HAP-1 (cell line): ENCODE measurements around the gene CTIF.
A peak's percentile ranks its signal among the peaks of the same experiment; 100 is the strongest.

Experiments
- DNase-seq, 2 experiments: peaks; one replicate each; pipeline ENCODE4 v3.0.0-alpha.2; 2016 to 2020; ENCODE audit warnings: low spot score in 2 of 2
- H3K27me3 ChIP-seq: fragments of 250-450 bp; sonication (Bioruptor Pico); 2 replicates; pipeline ENCODE4 v1.5.1; 2020; ENCODE audit warnings: low read depth, mild to moderate bottlenecking, moderate library complexity
- H3K36me3 ChIP-seq: fragments of 250-450 bp; sonication (Bioruptor Pico); replicated peaks from 2 replicates; pipeline ENCODE4 v1.5.1; 2020; ENCODE audit warnings: mild to moderate bottlenecking
- H3K4me1 ChIP-seq: fragments of 250-450 bp; sonication (Bioruptor Pico); 2 replicates; pipeline ENCODE4 v1.5.1; 2020; ENCODE audit warnings: mild to moderate bottlenecking
- H3K4me3 ChIP-seq: fragments of 250-450 bp; sonication (Bioruptor Pico); 2 replicates; pipeline ENCODE4 v1.5.1; 2020; ENCODE audit warnings: mild to moderate bottlenecking, moderate library complexity
- H3K9me3 ChIP-seq: fragments of 250-450 bp; sonication (Bioruptor Pico); 2 replicates; pipeline ENCODE4 v1.5.1; 2020; ENCODE audit warnings: mild to moderate bottlenecking, moderate library complexity
- in situ Hi-C: fragments of 300-500 bp; cut with MboI; formaldehyde crosslinking; loops from 3 replicates; pipeline ENCODE4 v1.14.3; 2020; ENCODE audit warnings: low sequenced_read_pairs, inconsistent platforms, mixed read lengths

CTIF gene

DNA sequence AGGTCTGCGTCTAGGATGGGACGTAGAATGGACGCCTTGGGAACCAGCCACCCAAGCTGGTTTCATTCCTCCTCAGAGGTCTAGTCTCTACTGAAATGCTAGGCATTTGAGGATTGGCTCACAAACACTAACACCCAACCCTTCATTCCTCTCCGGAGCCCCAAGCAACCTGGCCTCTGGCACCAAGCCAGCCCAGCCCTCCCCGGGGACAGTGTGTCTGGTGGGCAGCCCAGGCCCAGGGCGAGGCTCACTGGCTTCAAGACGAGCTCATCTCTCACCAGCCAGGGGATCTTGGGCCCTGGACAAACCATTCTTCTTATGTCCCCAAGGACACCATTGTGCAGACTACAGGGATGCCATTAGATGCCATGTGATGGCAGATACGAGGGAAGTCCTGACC is 182.5 kb downstream of the CTIF start:
- H3K27me3 ChIP-seq = no peaks in the 10 kb centered on the region
- in situ Hi-C loops = no loop called here
- H3K4me3 ChIP-seq = no peak overlapping the region
- peak in 1 of 2 experiments; percentile 22 for DNase-seq
- no peaks in the 10 kb centered on the region for H3K9me3 ChIP-seq
- no peaks in the 10 kb centered on the region; the same call in 1 of the 2 replicates for H3K36me3 ChIP-seq
- no peaks in the 10 kb centered on the region for H3K4me1 ChIP-seq

GRCh38 chr18:48723016-48723415 is 184.2 kb downstream of the CTIF start:
- in situ Hi-C loops = no loop called here
- Histone ChIP-seq H3K4me1 (no peaks in the 10 kb centered on the region), H3K9me3 (no peaks in the 10 kb centered on the region), H3K27me3 (no peaks in the 10 kb centered on the region), H3K4me3 (no peak overlapping the region), H3K36me3 (no peaks in the 10 kb centered on the region; the same call in 1 of the 2 replicates)
- DNase-seq = no peak

DNA sequence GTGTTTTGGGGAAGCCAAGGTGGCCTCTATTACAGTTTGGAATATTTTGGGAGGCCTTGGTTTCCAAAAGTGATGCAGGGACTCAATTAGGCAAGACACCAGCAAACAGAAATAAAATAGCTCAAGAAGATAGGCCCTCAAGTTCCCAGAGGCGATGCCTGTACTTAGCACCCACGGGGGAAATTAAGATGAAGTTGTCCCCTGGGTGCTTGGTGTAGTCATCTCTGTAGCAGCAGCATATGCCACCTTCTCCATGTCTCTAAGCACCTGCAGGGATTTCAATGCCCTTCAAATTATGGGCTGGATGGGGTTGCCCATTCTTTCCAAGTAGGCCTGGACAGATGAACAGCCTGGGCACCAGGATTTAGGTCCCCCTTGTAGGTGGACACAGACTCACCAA is 185.0 kb downstream of the CTIF start:
- no peaks in the 10 kb centered on the region for H3K9me3 ChIP-seq
- no peaks in the 10 kb centered on the region for H3K4me1 ChIP-seq
- no peaks in the 10 kb centered on the region for H3K27me3 ChIP-seq
- no peaks in the 10 kb centered on the region; the same call in 1 of the 2 replicates for H3K36me3 ChIP-seq
- no peak overlapping the region for H3K4me3 ChIP-seq
- DNase-seq = no peak
- in situ Hi-C loops = no loop called here

DNA sequence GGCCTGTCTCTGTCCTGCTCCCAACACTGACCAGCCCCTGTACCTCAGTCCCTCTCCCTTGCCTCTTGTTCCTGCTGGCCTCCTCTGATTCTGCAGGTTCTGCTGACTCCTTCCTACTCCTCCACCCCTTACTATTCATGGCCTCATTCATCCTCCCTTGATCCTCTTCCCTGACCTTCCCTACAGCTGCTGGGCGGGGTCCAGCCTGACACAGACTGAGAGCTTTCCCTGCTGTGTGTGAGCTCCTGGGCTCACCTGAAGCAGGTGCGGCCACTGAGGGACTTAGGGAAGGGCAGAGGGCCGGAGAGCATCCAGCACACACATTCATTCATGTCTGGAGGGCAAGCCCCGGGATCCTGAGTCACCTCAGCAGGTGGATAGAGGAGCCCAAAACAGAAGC is 185.6 kb downstream of the CTIF start:
- DNase-seq = no peak
- H3K36me3 ChIP-seq = no peaks in the 10 kb centered on the region; the same call in 1 of the 2 replicates
- H3K4me3 ChIP-seq = no peak overlapping the region
- H3K9me3 ChIP-seq = no peaks in the 10 kb centered on the region
- in situ Hi-C loops = no loop called here
- H3K4me1 ChIP-seq = no peaks in the 10 kb centered on the region
- no peaks in the 10 kb centered on the region for H3K27me3 ChIP-seq

GRCh38 chr18:48724939-48725338 is 186.1 kb downstream of the CTIF start:
- Histone ChIP-seq H3K36me3 (no peaks in the 10 kb centered on the region; the same call in 1 of the 2 replicates), H3K4me3 (no peak overlapping the region), H3K27me3 (no peaks in the 10 kb centered on the region), H3K9me3 (no peaks in the 10 kb centered on the region), H3K4me1 (no peaks in the 10 kb centered on the region)
- no peak for DNase-seq
- in situ Hi-C loops = no loop called here

GRCh38 chr18:48725562-48725961 is 186.7 kb downstream of the CTIF start:
- no peaks in the 10 kb centered on the region for H3K36me3 ChIP-seq
- in situ Hi-C loops = no loop called here

GRCh38 chr18:48727681-48728080 is 188.8 kb downstream of the CTIF start:
- no peaks in the 10 kb centered on the region for H3K4me1 ChIP-seq
- no peak overlapping the region for H3K4me3 ChIP-seq
- H3K9me3 ChIP-seq = no peaks in the 10 kb centered on the region
- H3K27me3 ChIP-seq = no peaks in the 10 kb centered on the region
- no peak for DNase-seq
- in situ Hi-C loops = no loop called here
- H3K36me3 ChIP-seq = no peaks in the 10 kb centered on the region

More at GRCh38 chr18:48725562-48725961, 186.7 kb downstream of the CTIF start:
- DNase-seq = no peak
- H3K9me3 ChIP-seq = no peaks in the 10 kb centered on the region
- no peaks in the 10 kb centered on the region for H3K4me1 ChIP-seq
- H3K27me3 ChIP-seq = no peaks in the 10 kb centered on the region
- no peak overlapping the region for H3K4me3 ChIP-seq

DNA sequence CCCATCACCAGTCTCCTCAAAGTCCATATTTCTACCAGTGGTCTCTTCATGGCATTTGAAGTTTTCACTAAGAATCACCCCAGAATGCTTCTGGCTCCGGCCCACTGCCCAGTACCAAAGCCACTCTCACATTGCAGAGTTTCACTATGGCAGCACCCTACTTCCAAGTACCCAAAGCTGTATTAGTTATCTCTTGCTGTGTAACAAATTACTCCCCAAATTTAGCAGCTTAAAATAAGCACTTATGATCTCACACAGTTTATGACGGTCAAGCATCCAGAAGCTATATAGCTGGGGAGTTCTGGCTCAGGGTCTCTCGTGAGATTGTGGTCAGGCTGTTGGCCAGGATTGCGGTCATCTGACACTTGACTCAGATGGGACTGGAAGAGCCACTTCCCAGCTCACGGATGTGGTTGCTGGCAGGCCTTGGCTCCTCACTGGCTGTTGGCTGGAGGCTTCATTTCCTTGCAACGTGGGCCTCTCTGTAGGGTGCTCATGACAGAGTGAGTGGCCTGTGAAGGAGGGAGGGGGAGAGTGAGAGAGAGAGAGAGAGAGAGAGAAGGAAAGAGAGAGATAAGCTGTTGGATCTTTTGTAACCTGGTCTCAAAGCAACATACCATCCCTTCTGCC is 189.5 kb downstream of the CTIF start:
- Histone ChIP-seq H3K27me3 (no peaks in the 10 kb centered on the region), H3K4me3 (no peak overlapping the region), H3K9me3 (no peaks in the 10 kb centered on the region), H3K4me1 (no peaks in the 10 kb centered on the region), H3K36me3 (no peaks in the 10 kb centered on the region)
- DNase-seq = no peak
- in situ Hi-C loops = no loop called here

DNA sequence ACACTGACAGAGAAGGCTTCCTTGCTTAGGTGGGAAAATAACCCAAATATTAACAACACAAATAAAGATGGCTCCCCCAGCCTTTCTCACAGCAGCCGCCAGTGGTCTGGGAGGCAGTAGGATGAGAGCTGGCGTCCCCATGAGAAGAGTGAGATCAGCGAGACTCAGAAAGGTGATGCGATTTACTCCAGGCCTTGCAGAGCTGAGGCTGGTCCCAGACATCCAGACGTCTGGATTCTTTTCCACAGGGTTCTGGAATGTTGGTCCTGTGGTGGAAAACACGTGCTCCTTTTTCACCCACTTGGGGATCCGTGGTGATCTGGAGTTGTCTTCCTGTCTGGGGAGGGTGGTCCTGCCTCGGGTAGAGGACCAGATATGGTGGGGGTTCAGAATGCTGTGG is 190.6 kb downstream of the CTIF start:
- Histone ChIP-seq H3K4me3 (no peak overlapping the region), H3K36me3 (no peaks in the 10 kb centered on the region), H3K9me3 (no peaks in the 10 kb centered on the region), H3K4me1 (no peaks in the 10 kb centered on the region), H3K27me3 (no peaks in the 10 kb centered on the region)
- no peak for DNase-seq
- in situ Hi-C loops = no loop called here

DNA sequence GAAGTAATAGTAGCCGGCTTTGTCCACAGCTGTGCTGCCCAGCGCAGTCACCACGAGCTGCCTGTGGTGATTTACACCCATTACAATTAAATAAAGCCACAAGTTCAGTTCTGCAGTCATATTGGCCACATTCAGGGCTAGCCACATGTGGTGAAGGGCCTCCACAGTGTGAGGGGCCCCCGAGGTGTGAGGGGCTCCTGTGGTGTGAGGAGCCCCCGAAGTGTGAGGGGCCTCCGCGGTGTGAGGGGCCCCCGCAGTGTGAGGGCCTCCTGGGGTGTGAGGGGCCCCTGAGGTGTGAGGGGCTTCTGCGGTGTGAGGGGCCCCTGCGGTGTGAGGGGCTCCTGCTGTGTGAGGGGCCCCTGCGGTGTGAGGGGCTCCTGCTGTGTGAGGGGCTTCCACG is 191.2 kb downstream of the CTIF start:
- no peaks in the 10 kb centered on the region for H3K27me3 ChIP-seq
- H3K9me3 ChIP-seq = no peaks in the 10 kb centered on the region
- no peaks in the 10 kb centered on the region for H3K36me3 ChIP-seq
- in situ Hi-C loops = no loop called here
- no peak overlapping the region for H3K4me3 ChIP-seq
- no peak for DNase-seq
- no peaks in the 10 kb centered on the region for H3K4me1 ChIP-seq

DNA sequence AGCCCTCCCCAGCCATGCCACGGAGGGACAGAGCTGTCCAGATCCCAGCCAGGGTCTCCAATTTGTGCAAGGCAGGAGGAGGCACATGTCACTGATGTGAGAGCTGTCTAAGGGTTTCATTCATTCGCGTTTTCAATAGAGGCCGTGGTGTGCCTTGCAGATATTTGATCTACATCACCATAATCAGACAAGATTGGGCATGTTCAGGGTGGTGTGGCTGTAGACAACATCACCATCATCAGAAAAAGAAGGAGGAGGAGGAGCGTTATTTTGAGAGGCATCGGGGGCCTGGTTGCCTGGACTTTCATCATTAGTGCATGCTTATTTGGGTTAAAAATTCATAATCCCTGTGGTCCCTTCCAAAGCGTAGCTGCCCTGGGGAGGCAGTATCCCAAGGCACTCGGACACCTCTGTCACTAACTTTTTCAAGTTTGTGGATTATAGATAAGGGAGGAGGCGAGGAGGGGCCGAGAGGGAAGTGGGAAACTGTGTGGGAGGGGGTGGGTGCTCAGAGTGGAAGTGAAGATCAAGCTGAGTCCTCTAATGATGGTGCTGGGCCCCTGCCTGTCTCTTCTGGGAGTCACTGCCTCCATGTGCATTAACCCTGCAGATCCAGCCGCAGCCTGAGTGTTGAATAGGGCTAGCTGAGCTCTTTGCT is 194.1 kb downstream of the CTIF start:
- in situ Hi-C loops = no loop called here
- no peaks in the 10 kb centered on the region for H3K27me3 ChIP-seq
- no peak overlapping the region for H3K4me3 ChIP-seq
- H3K9me3 ChIP-seq = no peaks in the 10 kb centered on the region
- H3K36me3 ChIP-seq = no peaks in the 10 kb centered on the region
- DNase-seq = no peak
- no peaks in the 10 kb centered on the region for H3K4me1 ChIP-seq

DNA sequence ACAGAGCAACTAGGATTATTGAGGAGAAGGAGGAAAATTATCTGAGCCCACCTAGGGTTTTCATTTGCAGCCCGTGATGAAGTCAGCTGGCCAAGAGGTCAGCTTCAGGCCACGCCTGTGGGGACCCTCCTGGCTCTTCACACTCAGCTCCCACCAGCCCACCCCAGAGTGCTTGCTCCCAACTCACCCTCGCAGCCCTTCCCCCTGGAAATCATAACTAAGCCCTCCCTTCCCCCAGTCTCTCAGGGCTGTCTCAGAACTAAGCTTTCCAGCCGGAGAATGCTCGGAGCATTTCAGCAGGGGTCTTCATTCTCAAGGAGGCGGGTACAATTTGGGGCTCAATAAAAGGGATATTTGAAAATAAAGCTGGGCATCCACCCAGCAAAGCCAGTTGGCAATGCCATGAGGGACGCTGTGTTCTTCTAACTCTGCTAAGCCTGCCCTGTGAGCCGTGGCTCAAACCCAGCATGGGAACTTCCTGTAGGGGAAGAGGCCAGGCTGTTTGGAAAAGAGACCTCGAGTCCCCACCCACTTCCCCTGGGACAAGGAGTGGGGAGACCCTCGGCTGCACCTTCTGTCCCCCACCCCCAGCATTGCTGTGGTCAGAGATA is 194.9 kb downstream of the CTIF start:
- in situ Hi-C loops = no loop called here
- no peak for DNase-seq
- Histone ChIP-seq H3K36me3 (no peaks in the 10 kb centered on the region), H3K27me3 (no peaks in the 10 kb centered on the region), H3K9me3 (no peaks in the 10 kb centered on the region), H3K4me3 (no peak overlapping the region), H3K4me1 (no peaks in the 10 kb centered on the region)

DNA sequence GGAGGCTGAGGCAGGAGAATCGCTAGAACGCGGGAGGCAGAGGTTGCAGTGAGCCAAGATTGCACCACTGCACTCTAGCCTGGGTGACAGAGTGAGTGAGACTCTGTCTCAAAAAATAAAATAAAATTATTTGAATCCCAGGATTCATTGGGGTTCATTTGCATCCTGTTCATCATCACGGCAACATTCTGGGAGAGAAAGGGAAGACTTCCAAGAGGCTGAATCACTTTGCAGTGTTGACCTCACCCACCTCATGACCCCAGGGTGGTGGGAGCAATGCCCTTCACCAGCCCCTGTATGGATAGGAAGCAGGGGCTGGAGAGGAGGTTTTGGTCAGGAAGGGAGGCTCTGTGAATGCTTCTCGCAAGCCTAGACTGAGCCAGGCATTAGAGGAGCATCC is 195.6 kb downstream of the CTIF start:
- no peak overlapping the region for H3K4me3 ChIP-seq
- no peaks in the 10 kb centered on the region for H3K9me3 ChIP-seq
- H3K36me3 ChIP-seq = no peaks in the 10 kb centered on the region
- H3K27me3 ChIP-seq = no peaks in the 10 kb centered on the region
- no peaks in the 10 kb centered on the region for H3K4me1 ChIP-seq
- in situ Hi-C loops = no loop called here
- DNase-seq = no peak

DNA sequence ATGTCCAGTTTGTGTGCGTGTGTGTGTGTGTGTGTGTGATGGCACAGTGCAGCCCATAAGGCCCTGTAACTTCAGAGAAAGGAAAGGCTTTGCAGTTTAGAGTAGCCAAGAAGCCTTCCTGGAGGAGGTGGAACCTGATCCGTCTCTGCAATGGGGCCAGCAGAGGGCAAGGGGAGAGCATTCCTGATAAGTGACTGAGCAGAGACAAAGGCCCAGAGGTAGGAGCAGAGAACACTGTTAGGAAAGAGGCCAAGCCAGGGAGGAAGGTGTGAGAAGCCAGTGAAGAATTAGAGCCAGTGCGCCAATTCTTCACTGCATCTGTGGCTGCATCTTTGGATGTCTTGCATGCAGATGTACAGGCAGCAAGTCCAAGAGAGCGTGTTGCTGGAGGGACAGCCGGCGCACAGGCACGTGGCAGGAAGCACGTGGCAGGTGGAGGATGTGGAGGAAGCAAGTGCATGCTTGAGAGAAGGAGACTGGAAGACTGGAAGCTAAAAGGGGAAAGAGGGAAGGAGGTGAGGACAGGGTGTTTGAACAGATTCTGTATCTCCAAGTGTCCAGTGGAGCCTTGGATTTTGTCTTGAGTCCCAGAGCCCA is 196.3 kb downstream of the CTIF start:
- in situ Hi-C loops = no loop called here
- no peaks in the 10 kb centered on the region for H3K27me3 ChIP-seq
- H3K4me1 ChIP-seq = no peaks in the 10 kb centered on the region
- H3K9me3 ChIP-seq = no peaks in the 10 kb centered on the region
- no peak for DNase-seq
- H3K36me3 ChIP-seq = no peaks in the 10 kb centered on the region
- no peak overlapping the region for H3K4me3 ChIP-seq
